CD4-positive, alpha-beta T cell treated with Interleukin-15 for 1 hour (primary cell): Measurements from ENCODE around the gene PIWIL1.

Source experiments
- DNase-seq: peaks from one replicate; pipeline ENCODE4 v3.0.0-alpha.2; 2020

PIWIL1 gene

DNA sequence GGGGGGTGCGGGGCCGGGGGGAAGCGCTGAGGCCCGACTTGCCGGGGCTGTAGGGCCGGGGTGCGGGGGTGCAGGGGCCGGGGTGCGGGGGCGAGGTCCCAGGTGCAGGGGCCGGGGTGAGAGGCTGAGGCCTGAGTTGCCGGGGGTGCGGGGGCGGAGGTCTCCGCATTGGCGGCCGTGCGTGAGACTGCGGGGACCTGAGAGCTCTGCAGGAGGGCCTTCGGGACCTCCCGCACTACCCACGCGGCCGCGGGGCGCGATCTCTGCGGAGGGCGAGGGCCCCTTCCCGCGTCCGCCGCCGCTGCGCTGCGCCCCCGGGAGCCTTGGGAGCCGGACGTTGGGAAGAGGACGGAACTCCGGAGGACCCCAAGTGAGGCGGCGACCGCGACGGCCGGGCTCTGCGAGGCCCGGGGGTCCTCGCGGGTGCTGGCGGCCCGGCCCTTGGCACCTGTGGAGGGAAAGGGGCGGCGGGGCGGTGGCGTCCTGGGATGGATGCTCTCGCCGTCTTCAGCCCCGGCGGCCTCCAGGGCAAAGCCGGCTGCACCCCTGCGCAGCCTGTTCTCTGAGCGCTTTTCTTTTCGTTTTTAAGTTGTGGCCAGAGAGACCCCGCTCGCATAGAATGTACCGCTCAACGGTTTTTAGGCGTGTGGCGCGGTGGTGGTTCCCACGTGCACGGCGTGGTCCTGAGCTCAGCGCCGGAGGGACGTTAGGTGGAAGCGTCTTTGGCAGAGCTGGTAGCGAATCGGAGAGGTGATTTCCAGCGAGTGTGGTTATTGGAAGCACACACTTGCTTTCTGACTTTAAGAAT, 1.3 kb downstream of the PIWIL1 start:
- DNase-seq: no peak

DNA sequence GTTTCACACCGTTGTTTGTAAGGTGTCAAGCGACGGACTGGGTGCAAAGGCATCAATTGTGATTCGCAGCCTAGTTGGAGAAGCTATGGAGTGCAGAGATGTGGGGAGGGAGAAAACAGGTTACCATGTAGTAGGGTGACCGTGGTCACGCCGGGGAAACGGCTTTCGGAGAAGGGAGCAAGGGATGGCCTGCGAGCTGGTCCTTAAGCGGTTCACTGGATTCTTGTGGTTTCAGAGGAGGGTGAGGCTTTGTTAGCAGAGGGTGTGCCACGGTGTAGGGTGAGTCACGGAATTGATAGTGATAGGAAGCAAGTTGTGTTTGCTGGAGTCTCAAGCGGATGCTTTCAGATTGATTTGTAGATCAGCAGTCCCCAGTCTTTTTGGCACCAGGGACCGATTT, 2.3 kb downstream of the PIWIL1 start:
- DNase-seq: no peak

DNA sequence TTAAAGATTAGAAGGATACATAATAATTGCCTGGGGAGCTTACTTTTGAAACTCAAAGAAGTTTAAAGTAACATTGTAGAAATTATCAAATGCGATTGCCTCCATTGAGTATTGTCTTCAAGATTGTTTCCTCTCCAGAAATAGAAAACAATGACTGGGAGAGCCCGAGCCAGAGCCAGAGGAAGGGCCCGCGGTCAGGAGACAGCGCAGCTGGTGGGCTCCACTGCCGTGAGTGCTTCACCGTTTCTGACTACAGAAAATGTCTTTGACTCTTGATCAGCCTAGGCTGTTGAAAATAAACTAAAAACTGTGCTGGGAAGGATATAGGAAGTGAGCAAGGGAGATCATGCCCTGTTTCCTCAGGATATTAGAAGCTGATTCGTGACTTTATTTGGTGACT, 4.8 kb downstream of the PIWIL1 start:
- DNase-seq: no peak

DNA sequence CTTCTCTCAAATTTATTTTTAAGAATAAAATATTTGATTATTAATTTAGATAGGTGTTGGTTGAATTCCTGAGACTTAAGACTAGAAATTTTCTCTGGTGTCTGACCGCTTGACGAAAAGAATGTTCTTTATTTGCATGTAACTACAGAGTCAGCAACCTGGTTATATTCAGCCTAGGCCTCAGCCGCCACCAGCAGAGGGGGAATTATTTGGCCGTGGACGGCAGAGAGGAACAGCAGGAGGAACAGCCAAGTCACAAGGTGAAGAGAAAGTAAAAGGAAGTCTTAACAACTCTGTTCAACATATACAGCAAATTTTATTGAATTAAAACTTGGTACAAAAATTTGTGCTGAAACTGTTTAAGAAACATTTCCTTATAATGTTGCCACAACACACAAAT, 5.2 kb downstream of the PIWIL1 start:
- DNase-seq: no peak

DNA sequence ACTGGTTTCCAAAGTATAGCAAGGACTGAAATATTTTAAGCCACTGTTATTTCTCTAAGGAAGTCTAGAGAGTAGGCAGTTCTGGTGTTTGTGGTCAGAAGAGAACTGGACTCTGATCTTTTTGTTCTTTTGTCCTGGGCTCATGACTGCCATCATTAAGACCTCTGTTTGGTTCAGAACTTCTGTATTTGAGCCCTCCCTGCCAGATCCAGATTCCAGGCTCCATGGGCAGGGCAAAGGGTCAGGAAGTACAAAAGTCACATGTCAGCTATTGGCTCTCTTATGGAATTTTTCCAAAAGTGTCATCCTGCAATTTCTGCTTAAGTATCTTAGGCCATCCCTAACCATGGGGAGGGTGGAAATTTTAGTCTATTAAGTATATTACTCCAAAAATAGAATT, 6.8 kb downstream of the PIWIL1 start:
- DNase-seq: no peak

DNA sequence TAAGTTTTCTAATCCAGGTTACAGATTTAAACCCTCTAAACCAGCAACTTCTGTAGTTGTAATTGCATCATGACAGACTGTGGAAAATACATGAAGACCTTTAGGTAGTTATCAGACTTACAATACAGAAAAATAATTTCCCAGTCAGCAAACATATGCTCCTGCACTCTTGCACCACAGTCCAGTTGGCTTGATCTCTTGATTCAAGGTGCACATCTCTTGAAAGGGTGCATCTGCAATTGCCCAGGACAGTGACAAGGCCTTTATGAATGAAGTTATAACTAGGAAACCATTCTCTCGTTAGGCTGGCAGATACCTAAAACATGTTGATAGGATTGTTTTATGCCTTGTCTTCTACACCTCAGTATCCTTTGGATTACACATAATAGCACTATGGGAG, 7.6 kb downstream of the PIWIL1 start:
- DNase-seq: no peak

DNA sequence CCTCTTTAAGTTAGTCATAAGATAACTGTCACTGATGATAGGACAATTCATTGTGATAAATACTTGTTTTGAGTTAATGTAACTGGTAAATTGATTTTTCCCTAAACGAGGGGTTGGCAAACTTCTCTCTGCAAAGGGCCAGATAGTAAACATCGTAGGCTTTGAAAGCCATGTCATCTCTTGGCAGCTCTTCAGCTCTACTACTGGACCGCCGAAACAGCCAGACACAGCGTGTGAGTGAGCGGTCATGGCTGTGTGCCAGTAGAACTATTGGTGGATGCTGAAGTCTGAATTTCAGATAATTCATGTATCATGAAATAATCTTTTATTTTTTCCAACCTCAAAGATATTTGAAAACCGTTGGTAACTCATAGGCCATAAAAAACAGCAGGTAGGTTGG, 9.9 kb downstream of the PIWIL1 start:
- no peak for DNase-seq

DNA sequence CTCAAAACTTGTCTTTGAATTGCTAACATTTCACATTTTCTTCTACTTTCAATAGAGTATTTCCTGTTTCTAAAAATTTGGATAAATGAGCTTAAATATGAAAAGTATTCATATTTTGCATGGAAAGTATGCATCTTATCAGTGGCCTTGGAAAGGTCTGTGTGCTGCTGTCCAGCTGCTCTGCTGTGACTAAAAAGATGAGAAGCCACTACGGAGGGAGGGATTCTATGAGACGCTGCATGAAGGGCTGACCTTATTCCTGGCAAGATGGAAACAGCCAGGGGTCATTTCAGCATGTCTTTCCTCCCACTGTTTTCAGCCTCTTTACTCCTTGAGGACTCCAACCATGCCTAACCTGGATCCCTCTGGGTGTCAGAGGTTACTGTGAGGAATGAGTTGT, 13.0 kb downstream of the PIWIL1 start:
- DNase-seq: no peak

DNA sequence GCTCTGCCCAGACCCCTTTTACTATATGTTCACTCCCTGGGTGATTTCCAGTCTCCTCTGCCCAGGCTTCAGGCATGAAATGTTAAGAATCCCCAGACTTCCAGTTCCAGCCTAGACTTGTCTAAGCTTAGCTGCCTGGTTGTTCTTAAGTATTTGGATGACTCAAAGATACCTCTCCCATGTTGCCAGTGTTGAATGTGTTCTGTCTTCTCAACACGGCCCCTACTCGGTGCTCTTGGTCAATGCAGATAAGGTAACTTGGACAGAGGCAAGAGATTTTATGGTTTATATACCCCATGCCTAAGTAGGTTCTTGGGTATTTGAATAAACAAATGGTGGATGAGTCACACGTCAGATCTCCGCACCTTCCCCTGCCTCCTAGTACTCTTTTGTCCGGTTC, 13.6 kb downstream of the PIWIL1 start:
- DNase-seq: no peak

DNA sequence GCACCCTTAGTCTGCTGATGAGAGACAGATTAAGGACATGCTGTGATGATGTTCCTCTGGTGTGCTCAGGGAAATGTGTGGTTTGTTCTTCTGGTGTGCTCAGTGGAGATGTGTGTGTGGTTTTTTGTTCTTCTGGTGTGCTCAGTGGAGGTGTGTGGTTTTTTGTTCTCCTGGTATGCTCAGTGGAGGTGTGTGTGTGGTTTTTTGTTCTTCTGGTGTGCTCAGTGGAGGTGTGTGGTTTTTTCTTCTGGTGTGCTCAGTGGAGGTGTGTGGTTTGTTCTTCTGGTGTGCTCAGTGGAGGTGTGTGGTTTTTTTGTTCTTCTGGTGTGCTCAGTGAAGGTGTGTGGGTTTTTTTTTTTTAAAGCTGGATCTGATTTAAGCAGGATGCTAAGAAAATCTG, 15.4 kb downstream of the PIWIL1 start:
- DNase-seq: no peak

DNA sequence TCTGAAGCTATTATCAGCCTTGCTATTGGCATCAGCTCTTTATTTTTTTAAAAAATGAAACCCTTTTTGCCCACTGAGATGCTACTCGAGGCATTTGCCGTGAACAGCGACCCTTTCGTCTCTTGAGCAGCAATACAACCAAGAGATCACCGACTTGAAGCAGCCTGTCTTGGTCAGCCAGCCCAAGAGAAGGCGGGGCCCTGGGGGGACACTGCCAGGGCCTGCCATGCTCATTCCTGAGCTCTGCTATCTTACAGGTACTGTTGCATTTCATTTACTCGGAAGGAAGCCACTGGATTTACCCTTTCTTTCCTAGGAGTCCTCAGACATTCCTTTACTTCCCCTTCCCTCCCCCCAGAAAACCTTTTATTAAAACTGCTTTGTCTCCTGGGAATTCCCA, 16.7 kb downstream of the PIWIL1 start:
- no peak for DNase-seq

DNA sequence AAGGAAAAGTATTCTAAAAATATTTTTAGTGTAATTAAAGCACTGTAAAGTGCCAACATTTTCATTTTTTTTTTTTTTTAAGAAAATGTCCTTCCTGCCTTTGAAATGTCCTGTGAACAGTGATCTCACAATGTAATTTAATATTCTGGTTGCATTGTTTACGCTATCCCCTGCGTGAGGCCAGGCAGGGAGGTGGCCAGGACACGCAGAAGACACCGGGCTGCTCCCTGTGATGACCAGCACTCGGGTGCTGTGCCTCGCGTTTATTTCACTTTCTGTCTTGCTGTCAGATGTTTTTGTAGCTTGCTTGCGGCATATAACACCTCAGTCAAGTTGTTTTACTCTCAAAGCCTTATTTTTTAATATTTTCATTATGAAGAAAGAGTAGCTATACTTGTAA, 18.5 kb downstream of the PIWIL1 start:
- no peak for DNase-seq

DNA sequence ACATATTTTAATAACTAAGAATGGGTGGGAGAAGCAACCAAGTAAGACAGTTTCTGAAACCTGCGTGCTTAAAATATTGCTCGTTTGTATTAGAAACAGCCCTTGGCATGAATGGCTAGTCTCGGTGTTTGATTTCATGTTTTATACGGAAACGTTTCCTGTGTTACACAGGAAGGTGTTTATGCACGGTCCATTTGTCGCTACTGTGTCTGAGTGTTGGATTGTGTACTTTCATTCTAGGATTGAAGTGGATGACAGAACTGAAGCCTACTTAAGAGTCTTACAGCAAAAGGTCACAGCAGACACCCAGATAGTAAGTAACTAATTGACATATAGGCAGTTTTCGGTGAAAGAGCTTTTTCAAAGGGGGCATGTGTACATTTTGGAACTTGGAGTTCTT, 19.6 kb downstream of the PIWIL1 start:
- DNase-seq: no peak

DNA sequence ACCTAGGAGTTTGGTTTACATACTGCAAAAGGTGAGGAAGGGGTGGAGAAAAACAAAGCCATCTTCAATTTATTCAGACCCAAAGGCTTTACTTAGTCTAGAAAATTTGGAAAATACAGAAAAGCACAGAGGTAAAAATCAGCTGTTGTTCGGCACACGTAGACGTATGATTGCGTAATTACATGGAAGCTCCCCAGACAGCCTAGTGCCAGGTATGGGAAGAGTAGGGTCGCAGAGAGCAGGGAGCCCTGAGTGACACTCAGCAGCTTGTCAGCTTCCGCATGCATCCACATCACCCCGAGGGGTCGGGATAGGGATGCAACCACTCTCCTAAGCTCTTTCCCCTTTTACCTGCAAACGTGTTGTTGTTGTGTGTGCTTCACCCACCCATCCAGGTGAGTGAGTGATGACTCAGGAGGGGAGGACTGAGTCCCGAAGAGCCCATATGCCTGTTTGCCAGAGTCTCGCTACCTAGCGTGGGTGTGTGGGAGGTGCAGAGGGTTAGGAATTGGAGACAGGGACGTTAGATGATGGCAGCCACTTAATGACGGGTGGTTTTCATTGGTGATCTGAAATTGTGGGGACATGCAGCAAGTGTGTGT, 20.1 kb downstream of the PIWIL1 start:
- DNase-seq: no peak

DNA sequence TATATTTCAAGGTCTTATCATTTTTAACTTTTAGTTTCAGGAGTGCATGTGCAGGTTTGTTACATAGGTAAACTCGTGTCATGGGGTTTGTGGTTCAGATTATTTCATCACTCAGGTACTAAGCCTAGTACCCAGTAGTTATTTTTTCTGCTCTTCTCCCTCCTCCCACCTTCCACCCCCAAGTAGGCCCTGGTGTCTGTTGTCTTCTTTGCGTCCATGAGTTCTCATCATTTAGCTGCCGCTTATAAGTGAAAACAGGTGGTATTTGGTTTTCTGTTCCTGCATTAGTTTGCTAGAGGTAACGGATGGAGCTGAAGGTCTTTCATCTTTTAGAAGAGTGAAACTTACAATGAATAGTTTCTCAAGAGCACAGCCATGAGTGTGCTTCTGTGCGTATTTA, 24.4 kb downstream of the PIWIL1 start:
- no peak for DNase-seq

DNA sequence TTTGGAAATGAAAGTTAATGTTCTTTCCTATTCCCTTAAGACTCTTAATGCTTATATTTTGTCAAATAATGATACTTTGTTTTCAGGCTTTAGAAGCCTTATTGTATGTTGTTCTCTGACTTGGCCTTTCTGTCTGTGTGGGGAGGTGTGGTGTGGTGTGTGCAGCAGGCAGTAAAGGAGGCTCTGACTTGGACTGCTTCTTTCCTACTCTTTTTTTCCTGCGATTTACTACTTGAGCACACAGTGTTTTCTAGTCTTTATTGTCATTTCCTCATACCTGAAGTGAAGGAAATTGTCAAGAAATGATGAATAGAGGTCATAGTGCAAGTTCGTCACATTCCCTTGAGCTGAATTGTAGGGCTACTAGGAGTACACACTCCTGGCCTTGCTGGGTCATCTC, 26.9 kb downstream of the PIWIL1 start:
- no peak for DNase-seq

DNA sequence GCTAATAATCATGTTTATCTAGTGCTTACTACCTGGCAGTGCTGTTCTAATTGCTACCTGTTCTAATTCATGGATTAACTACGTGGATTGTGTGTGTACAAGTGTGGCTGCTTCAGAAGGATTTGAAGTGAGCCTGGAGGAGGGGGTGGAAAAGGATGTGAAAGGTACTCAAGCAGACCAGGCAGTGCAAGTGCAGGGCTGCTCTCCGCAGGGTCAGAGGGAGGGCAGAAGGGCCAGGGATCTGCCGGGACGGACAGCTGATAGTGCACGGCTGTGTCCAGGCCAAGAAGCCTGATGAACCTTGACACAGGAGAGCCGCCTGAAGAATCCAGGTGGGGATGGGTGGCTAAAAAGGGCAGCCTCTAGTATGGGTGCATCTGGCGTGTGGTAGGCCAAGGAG, 28.5 kb downstream of the PIWIL1 start:
- DNase-seq: no peak

DNA sequence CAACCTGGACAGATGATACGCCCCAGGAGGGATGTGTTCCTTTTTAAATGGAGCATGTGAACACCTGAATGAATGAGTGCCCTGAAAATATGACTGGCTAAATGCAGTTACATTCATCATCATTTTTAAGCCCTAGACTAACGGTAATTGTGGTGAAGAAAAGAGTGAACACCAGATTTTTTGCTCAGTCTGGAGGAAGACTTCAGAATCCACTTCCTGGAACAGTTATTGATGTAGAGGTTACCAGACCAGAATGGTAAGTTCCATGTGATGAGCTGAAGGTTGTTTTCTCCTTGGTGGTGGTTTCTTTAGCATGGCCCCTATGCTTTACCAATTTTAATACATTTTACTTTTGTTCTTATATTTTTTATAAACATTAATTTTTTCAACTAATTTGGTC, 29.3 kb downstream of the PIWIL1 start:
- no peak for DNase-seq

DNA sequence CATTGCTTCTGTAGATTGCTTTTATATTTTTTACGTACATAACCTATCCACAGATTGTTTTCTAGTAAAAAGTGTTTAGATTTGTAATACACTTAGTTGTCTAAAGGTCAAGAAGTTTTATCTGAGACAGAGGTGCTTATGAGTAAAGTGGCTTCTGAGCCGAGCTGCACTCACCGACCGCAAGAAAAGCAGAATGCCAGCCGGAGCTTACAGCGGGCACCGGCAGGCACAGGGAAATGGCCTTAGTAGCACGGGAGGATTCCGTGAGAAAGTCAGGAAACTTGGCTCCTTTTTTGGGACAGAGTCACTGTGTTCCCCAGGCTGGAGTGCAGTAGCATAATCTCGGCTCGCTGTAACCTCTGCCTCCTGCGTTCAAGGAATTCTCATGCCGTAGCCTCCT, 29.8 kb downstream of the PIWIL1 start:
- DNase-seq: no peak

DNA sequence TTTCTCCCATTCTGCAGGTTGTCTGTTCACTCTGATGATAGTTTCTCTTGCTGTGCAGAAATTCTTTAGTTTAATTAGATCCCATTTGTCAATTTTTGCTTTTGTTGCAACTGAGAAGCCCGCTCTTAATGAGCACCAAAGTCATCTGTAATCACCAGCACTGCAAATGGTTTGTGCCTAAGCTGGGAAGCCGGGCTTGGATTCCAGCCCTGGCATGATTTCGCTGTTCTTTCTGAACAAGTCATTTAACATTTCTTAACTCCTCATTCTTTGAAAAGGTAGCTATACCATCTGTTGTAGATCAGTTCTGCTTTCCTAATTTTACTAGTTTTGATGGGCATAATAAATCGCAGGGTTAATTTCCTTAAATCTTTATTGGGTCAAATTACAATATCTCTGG, 32.1 kb downstream of the PIWIL1 start:
- no peak for DNase-seq

DNA sequence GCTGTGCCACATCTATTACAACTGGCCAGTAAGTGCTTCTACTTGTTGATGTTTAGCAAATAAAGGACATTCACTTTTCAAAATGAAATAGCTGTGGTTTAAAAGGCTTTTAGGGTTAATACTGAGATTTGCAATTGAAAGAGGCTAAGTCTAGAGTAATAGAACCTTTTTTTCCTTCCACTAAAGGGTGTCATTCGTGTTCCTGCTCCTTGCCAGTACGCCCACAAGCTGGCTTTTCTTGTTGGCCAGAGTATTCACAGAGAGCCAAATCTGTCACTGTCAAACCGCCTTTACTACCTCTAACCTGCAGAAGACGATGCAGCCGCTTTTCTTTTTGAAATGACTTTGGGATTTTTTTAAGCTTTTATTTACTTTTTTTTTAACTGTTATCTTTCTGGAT, 33.6 kb downstream of the PIWIL1 start:
- no peak for DNase-seq

DNA sequence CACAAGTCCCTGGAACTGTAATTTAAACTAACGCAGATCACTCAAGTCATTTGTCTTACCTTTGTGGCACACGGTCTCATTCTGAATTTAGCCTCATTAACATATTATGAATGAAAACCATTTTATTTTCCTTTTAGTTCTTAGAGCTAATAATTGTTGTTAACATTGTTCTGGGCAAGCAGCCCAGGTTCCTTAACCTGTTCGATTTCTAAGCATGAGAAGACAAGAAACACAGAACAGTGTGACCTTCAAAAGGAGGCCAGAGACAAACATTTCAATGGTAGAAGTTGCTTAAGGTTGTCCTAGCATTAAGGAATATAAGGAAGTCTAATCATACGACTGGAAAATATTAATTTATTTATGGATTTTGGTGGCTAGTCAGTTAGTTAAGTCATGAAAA, 35.2 kb downstream of the PIWIL1 start:
- no peak for DNase-seq

DNA sequence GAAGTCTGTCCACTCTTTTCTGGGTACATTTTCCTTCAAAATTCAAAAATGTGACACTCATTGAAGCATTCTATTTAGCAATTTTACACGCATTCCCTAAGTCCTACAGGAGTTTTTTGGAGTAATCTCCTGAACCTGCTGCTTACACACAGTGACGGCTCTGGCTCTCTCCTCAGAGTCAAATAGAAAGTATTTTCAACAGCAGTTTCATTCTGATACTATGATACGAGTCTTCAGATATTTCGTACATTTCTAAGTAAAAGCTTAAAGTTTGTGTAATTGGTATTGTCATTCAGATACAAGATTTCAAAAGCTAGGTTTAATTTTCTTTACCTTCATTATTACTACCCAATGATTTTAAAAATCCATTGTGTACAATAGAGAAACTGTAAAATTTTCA, 36.4 kb downstream of the PIWIL1 start:
- no peak for DNase-seq

DNA sequence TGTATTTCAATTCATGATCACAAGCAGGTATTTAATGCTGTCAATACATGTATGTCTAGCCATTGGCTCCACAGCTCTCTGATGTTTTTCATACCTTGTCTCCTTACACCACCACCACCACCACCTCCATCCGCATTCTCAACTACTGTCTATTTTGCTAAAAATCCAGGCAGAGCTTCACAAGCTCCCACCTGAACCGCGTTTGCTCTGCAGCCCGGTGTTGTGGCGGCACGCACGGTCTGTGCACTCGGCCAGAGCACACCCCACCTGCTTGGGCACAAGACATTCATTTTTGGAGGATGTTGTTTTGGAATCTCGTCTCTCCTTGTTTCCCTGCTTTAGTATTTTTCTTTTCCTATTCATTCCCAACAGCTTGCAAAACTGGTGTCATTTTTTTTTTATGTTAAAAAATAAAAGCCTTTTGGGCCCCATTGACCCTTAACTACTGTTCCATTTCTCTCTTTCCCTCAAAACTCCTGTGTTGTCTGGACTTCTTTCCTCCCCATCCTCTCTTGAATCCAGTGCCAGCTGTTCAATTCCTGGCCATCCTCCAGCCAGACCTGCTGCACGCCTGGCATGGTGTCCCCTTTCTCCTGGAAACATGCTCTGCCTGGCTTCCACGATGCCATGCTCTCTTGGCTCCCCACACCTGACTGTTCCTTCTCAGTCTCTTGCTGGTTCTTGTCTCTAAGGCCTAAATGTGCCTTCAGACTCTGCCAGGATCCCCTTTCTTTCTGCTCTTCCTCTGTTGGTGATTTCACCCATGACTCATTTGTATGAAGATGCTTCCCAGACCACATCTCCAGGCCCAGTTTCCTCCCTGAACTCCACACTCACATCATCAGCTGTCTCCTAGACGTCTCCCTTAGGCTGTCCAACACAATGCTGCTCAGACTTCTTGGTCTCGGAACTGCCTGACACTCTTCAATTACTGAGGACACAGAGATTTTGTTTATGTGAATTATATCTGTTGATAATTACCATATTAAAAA, 37.9 kb downstream of the PIWIL1 start:
- DNase-seq: no peak
